ENCODE results near the gene DCUN1D1.
A peak's percentile ranks its signal among the peaks of the same experiment; 100 is the strongest.
"Not testable (repeated sequence)": the region's sequence is repeated elsewhere in the genome, so short reads cannot be mapped to it uniquely, and the experiment has no call there.

DCUN1D1 gene

GRCh38 chr3:182980204-182981037, at the start of gene DCUN1D1:
Gene DCUN1D1, minus strand, starts transcription at chr3:182980538. Its CDS starts 49 bp downstream, at chr3:182980489.
- DNase-seq (ENCODE audit: extremely low read depth in 1 of 2, low read depth in 1 of 2): peak; percentile 76 to 83

DNA sequence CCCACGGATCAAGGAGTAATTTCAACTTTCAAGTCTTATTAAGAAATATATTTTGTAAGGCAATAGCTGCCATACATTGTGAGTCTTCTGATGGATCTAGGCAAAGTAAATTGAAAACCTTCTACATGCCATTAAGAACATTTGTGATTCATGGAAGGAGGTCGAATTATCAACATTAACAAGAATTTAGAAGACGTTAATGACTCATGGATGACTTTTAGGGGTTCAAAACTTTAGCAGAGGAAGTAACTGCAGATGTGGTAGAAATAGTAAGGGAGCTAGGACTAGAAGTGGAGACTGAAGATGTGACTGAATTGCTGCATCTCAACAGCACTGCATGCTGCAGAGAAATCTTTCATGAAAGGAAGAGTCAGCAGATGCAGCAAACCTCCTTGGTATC, 48.1 kb upstream of the DCUN1D1 start:
- no peak for DNase-seq (ENCODE audit: extremely low read depth in 1 of 2, low read depth in 1 of 2)

DNA sequence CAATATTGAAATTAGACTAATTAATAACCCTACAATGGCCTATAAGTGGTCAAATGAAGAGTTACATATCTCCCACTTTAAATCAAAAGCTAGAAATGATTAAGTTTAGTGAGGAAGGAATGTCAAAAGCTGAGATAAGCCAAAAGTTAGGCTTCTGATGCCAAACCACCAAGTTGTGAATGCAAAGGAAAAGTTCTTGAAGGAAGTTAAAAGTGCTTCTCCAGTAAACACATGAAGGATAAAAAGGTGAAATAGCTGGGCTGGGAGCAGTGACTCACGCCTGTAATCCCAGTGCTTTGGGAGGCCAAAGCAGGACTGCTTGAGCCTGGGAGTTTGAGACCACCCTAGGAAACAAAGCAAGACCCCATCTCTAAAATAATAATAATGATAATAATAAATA, 46.9 kb upstream of the DCUN1D1 start:
- no peak for DNase-seq (ENCODE audit: extremely low read depth in 1 of 2, low read depth in 1 of 2)

GRCh38 chr3:183022936-183023516, 42.7 kb upstream of the DCUN1D1 start:
- no peak for DNase-seq (ENCODE audit: extremely low read depth in 1 of 2, low read depth in 1 of 2)

DNA sequence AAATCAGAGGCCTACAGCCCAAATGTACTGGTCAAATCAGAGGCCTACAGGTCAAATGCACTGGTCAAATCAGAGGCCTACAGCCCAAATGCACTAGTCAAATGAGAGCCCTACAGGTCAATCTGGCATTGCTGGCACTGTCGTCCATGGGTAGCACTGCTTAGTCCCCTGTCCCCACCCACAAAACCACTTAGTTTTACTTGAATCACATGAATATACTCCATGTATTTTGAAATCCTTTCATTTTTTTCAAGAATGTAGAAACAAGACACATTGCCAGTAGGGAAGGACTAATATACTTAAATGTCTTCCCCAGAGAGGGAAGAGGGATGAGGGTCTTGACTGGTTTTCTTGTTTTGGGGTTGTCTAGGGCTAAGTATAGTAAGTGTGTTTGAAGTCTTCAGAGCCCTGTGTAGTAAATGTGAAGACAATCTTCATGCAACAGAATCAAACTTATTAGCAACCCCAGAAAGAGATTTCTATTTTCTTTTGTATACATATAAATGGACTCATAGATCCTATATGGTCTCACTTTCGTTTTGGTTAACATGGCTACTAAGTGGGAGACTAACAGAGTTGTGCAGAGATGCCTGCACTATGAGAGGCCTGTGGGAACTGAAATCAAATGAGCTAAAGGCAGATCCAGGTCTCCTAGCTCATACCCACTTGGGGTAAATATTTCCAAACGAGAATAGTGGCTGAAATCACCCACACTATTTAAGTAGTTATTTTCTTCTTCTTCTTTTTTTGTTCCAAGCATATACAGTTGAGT, 38.3 kb upstream of the DCUN1D1 start:
- DNase-seq (ENCODE audit: extremely low read depth in 1 of 2, low read depth in 1 of 2): no peak

- no peak for DNase-seq (ENCODE audit: extremely low read depth in 1 of 2, low read depth in 1 of 2)
These were observed 34.8 kb upstream of the DCUN1D1 start for GRCh38 chr3:183015185-183015584.

DNA sequence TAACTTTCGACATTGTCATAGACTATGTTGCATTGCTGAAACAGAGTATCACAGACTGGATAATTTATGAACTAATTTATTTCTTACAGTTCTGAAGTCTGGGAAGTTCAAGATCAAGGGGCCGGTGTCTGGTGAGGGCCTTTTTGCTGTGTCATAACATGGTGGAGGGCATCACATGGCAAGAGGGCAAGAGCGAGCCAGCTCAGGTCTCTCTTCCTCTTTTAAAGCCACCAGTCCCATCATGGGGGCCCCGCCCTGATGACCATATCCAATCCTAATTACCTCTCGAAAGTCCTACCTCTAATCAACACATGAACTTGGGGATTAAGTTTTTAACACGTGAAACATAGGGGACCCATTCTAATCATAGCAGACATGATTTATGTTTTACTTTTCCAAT, 33.5 kb upstream of the DCUN1D1 start:
- no peak for DNase-seq (ENCODE audit: extremely low read depth in 1 of 2, low read depth in 1 of 2)

DNA sequence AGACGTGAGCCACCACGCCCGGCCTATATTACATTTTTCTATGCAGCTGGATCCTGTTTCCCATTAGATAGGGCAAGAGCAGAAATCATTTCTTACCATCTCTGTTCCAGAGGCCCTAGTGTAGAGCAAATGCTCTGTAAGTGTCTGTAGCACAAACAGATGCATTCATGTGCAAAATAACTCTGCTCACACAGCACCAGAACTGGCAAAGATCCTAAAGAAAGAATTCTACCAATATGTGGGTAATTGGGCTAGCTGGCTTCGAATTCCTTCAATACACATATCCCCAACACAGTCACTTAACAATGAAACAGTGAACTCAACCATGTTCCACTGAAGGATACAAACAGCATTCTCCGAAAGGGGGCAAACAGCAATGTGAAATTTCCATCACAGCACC, 32.7 kb upstream of the DCUN1D1 start:
- DNase-seq (ENCODE audit: extremely low read depth in 1 of 2, low read depth in 1 of 2): no peak

DNA sequence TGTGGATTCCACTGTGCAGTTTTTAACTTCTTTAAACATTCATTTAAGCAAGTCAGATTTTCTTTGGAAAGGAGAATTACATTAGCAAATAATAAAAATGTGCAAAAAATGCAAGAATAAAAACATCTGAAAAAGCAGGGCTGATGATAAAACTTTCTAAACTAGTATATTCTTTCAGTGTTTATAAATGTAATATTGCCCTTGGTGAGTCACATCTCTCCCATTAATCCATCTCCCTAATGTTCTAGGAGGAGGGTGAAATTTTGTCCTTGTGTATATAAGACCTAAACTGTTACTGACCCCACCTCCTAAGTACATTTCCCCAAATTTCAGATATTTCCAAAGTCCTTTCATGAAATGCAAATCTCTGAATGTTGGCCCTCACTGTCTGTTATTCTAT, 28.5 kb upstream of the DCUN1D1 start:
- DNase-seq (ENCODE audit: extremely low read depth in 1 of 2, low read depth in 1 of 2): no peak

DNA sequence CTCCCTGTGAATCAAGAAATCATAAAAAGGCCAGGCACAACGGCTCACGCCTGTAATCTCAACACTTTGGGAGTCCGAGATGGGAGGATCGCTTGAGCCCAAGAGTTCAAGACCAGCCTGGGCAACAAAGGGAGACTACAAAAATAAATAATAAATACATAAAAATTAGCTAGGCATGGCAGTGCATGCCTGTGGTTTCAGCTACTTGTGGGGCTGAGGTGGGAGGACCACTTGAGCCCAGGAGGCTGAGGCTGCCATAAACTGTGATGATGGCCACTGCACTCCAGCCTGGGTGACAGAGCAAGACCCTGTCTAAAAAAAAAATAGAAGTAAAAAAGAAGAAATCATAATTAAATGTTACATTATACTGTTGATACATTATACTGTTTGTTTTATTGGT, 28.0 kb upstream of the DCUN1D1 start:
- DNase-seq (ENCODE audit: extremely low read depth in 1 of 2, low read depth in 1 of 2): no peak

DNA sequence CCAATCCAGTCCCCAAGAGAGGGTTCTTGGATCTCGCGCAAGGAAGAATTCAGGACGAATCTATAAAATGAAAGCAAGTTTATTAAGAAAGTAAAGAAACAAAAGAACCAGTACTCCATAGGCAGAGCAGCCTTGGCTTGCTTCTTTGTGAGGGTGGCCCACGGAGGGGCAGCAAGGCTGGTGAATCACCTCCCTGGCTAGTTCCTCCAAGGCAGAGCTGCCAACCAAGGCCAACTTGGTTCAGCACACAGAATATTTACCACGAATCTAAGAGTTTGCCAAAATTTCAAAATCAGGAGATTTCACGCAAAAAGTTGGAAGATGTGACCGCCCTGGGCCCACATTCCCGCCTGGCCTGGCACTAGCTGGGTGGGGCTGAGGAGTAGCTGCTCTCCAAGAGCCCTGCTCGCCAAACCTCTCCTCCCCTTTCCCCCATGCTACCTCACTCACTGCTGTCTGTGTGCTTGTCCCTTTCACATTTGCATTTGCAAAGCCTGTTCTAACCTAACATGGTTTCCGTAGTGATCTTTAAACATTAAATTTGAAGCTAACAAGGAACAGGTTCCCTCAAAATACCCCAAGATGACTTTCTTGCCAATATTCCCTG, 26.2 kb upstream of the DCUN1D1 start:
- no peak for DNase-seq (ENCODE audit: extremely low read depth in 1 of 2, low read depth in 1 of 2)

- no peak for DNase-seq (ENCODE audit: extremely low read depth in 1 of 2, low read depth in 1 of 2)
These were observed 19.4 kb upstream of the DCUN1D1 start for GRCh38 chr3:182999767-183000166.

- DNase-seq (ENCODE audit: extremely low read depth in 1 of 2, low read depth in 1 of 2): not testable (repeated sequence)
These were observed 13.3 kb upstream of the DCUN1D1 start for GRCh38 chr3:182993486-182994201.

- no peak for DNase-seq (ENCODE audit: extremely low read depth in 1 of 2, low read depth in 1 of 2)
These were observed 9.2 kb upstream of the DCUN1D1 start for GRCh38 chr3:182989566-182989965.

- no peak for DNase-seq (ENCODE audit: extremely low read depth in 1 of 2, low read depth in 1 of 2)
These were observed 5.7 kb upstream of the DCUN1D1 start for GRCh38 chr3:182986021-182986420.

GRCh38 chr3:182983876-182984275, 3.5 kb upstream of the DCUN1D1 start:
- no peak for DNase-seq (ENCODE audit: extremely low read depth in 1 of 2, low read depth in 1 of 2)

DNA sequence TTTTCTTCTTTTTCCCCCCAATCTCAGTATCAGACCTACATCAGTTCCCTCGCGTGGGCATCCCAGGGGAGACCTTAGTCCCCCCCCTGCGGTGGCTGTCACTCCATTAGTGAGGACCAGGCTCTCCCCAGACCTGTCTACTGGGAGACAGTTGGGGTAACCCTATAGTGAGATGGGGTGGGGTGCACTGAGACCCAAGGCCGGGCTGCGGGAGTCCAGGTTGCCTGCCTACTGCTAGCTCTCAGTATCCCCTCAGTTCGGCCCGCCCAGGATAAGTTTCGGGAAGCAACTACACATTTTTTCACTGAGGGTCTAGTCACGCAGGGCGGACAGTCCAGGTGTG, 671 bp upstream of the DCUN1D1 start:
- no peak for DNase-seq (ENCODE audit: extremely low read depth in 1 of 2, low read depth in 1 of 2)

GRCh38 chr3:182979674-182980191, 605 bp downstream of the DCUN1D1 start:
- no peak for DNase-seq (ENCODE audit: extremely low read depth in 1 of 2, low read depth in 1 of 2)

DNA sequence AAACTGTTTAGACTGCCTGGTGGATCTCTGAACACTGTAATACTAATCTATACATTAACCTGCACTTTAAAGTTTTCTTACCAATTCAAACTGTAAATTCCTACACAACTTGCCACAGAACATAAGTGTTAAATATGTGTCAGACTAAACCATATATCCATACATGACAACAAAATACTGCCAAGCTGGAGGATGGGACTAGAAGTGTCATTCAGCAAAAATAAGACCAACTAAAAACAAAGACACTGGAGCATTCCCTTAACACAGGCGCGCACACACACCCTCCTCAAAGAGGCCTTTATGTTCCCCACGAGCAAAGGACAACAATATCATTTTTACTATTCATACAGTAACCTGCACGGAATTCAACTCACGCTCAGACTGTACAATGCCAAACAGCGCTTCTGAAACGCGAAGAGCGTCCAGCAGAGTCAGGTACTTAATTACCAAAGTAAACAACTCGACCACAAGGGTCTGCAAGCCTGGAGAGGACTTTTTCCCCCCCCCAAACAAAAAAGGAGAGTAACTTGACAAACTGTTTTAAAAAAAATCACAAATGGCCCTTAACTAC, 1.1 kb downstream of the DCUN1D1 start:
- no peak for DNase-seq (ENCODE audit: extremely low read depth in 1 of 2, low read depth in 1 of 2)

DNA sequence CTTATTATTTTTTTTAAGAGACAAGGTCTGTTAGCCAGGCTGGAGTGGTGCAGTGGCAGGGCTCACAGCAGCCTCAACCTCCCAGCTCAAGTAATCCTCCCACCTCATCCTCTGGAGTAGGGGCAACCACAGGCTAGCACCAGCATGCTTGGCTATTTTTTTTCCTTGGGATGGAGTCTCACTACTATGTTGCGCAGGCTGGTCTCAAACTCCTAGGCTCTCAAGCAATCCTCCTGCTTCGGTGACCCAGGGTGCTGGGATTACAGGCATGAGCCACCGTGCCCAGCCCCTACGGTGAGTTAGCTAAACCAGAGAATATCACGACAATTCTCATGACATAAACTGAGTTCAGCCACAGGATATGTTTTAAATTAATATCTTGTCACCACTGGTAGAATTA, 2.0 kb downstream of the DCUN1D1 start:
- DNase-seq (ENCODE audit: extremely low read depth in 1 of 2, low read depth in 1 of 2): no peak

Measured in stimulated activated CD8-positive, alpha-beta memory T cell treated with anti-CD3 and anti-CD28 coated beads, Interleukin-7, amount 100 ng/mL, for 48 hours (primary cell).